Inflammatory macrophage treated with lipopolysaccharide for 1 hour (primary cell): Measurements from ENCODE around the gene TUBA1C.
"Not testable (repeated sequence)": the region's sequence is repeated elsewhere in the genome, so short reads cannot be mapped to it uniquely, and the experiment has no call there.

Experiments used
- DNase-seq, 2 donors: peaks; one replicate each; pipeline ENCODE4 v3.0.0-alpha.2; 2020 to 2022

Gene TUBA1C

DNA sequence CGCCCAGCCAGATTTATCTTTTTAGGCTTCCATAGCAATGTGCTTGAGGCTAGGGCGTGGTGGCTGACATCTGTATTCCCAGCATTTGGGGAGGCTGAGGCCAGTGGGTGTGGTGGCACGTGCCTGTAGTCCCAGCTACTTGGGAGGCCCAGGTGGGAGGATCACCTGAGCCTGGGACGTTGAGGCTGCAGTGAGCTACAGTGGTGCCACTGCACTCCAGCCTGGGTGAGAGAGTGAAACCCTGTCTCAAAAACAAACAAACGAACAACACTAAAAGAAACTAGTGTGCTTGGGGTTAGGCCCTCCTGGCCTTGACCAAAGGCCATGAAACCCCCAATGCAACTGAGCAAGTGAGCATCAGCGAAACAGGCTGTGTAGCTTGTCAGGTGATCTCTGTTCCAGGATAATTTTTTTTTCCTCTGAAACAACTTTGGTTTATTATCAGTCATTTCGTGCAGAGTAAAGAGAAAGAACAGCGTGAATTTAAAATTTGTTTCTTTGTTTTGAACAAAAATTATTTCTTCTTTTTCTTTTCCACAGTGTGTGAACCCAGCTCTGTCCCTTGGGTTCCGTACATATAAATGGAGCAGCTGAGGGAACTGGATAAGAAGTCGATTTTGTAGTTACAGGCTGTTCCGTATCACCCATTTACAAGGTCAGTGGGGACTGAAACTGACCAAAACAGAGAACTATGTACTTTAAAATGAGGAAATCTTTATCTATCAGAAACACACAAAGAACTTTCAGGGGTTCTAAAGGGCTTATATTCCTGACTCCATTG lies 8.8 kb upstream of the TUBA1C start:
- no peak for DNase-seq

GRCh38 chr12:49257508-49258184 lies 7.2 kb upstream of the TUBA1C start:
- not testable (repeated sequence) for DNase-seq

DNA sequence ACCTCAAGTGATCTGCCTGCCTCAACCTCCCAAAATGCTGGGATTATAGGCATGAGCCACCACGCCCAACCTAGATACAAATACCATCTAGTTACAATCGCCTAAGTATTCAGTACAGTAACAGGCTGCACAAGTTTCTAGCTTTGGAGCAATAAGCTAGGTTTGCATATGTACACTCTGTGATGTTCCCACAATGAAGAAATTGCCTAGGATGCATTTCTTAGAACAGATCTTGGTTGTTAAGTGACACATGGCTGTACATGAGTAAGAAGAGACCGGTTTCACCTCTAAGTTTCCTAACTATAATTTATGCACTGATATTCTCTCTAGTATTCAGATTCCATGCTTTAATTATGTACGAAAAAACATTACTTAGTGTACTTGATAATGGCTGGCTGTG lies 5.4 kb upstream of the TUBA1C start:
- no peak for DNase-seq

DNA sequence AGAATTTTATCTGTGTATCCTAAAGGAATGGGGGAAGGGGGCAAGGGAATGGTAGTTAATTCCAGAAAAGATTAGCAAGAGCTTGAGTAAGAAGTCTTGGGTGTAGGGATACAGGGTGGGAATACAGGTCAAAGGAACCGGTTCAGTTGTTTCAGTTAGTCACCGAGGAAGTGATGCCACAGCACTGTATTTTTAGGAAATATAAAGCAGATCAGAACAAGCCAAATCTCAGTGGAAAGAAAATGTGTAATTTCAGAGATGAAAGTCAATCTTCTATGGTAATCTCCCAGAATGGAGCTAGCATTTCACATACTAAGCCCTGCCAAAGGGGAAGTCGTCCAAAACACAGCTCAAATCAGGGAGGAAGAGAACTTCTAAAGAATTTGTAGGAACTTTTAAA lies 4.7 kb upstream of the TUBA1C start:
- peak; percentile 29 to 45 for DNase-seq

DNA sequence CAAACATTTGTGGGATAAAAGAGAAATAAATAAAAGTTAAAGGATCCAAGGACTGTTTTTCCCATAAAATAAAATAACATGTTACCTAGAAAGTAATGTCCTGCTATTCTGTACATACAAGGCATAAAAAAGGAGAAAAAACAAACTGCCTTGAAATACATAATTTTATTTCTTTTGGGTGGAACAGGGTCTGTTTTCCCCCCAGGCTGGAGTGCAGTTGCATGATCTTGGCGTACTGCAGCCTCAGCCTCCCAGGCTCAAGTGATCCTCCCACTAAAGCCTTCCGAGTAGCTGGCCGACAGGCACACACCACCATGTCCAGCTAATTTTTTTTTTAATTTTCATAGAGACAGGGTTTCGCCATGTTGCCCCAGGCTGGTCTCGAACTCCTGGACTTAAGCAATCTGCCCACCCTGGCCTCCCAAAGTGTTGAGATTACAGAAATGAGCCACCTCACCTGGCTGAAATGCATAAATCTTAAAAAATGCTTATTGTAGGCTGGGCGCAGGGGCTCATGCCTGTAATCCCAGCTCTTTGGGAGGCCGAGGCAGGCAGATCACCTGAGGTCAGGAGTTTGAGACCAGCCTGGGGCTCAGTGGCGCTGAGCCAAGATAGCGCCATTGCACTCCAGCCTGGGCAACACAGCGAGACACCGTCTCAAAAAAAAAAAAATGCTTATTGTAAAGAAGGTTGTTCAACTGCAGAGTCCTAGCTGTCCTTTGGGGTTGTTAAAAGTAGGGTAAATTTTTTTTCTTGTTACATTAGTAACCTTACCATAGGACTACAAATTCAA lies 4.1 kb upstream of the TUBA1C start:
- DNase-seq, result no peak

GRCh38 chr12:49261721-49262120 lies 3.2 kb upstream of the TUBA1C start:
- DNase-seq, result no peak

- no peak for DNase-seq
Measured at GRCh38 chr12:49263400-49263763, 1.5 kb upstream of the TUBA1C start.

- peak; percentile 32 to 41 for DNase-seq
Measured at GRCh38 chr12:49264466-49264872, 413 bp upstream of the TUBA1C start.

DNA sequence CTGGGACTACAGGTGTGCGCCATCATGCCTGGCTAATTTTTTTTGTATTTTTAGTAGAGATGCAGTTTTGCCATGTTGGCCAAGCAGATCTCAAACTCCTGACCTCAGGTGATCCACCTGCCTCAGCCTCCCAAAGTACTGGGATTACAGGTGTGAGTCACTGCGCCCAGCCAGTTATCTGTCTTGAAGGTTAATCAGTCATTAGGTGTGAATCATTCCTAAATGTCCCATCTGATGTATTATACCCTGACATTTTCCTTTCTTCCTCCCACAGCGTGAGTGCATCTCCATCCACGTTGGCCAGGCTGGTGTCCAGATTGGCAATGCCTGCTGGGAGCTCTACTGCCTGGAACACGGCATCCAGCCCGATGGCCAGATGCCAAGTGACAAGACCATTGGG lies 4.3 kb downstream of the TUBA1C start:
- DNase-seq, result not testable (repeated sequence)

DNA sequence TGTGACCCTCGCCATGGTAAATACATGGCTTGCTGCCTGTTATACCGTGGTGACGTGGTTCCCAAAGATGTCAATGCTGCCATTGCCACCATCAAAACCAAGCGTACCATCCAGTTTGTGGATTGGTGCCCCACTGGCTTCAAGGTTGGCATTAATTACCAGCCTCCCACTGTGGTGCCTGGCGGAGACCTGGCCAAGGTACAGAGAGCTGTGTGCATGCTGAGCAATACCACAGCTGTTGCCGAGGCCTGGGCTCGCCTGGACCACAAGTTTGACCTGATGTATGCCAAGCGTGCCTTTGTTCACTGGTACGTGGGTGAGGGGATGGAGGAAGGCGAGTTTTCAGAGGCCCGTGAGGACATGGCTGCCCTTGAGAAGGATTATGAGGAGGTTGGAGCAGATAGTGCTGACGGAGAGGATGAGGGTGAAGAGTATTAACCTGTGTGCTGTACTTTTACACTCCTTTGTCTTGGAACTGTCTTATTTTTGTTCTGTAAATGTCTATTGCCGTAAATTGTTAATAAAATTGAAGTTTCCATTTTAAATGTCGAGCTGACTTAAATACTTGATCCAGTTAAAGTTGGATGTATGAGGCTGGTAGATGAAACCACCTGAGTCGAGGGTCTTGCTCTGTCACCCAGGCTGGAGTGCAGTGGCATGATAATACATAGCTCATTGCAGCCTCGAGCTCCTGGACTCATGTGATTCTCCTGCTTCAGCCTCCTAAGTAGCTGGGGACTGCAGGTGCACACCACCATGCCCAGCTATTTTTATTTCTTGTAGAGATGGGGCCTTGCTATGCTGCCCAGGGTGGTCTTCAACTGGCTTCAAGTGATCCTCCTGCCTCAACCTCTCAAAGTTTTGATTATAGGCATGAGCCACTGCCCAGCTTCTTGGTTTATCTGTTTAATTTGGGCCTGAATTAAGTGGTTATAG lies 8.2 kb downstream of the TUBA1C start:
- no peak for DNase-seq

DNA sequence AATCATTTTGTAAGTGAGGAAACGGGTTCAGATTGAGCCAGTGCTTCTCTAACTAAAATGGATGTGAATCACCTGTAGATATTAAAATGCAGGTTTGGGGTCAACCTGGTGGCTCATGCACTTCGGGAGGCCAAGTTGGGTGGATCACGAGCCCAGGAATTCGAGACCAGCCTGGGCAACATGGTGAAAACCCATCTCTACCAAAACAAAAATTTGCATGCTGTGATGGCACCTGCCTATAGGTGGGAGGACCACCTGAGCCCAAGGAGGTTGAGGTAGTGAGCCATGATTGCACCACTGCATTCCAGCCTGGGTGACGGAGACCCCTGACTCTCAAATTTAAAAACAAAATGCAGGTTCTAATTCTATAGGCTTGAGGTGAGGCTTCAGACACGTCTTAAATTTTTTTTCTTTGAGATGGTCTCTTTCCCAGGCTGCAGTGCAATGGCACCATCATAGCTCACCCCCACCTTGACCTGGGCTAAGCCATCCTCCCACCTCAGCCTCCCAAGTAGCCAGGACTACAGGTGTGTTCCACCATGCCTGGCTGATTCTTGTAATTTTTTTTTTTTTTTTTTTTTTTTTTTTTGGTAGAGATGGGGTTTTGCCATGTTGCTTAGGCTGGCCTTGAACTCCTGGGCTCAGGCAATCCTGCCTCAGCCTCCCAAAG lies 9.0 kb downstream of the TUBA1C start:
- no peak for DNase-seq

DNA sequence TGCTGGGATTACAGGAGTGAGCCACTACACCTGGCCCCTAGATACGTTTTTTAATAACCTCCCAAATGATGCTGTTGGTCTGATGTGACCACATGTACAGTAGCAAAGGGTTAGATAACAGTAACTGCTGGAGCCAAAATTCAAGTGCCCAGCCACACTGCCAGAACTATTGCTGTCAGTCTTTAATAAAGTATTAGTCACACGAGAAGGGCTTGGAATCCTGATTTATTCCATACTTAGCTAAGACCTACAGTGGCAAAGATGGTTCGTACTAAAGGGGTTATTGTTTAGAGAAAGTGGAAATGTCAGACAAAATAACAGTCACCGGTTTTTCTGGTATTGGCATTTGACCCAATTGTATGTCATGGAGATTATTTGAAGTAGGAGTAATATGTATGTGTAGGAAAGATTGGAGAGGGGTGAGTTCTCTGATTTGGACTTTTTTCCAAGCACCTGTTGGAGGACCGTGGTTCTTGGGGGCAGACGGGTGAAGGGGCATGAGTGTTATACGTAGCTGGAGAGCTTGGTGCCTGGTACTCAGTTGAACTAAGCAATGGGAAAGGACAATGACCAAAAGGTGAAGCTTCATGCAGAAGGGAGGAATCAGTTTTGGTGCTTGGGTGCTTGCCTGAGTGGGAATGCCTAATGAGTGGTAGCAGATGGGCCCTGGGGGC lies 9.7 kb downstream of the TUBA1C start:
- no peak for DNase-seq

GRCh38 chr12:49276304-49277290 lies 11.7 kb downstream of the TUBA1C start:
- DNase-seq, result no peak

GRCh38 chr12:49277466-49277865 lies 12.6 kb downstream of the TUBA1C start:
- DNase-seq, result no peak

- peak; percentile 93 to 96 for DNase-seq
Measured at GRCh38 chr12:49279706-49280159, 14.9 kb downstream of the TUBA1C start.

- DNase-seq, result not testable (repeated sequence)
Measured at GRCh38 chr12:49280545-49280944, 15.7 kb downstream of the TUBA1C start.

GRCh38 chr12:49282302-49282701 lies 17.4 kb downstream of the TUBA1C start:
- no peak for DNase-seq

GRCh38 chr12:49282740-49283375 lies 18.0 kb downstream of the TUBA1C start:
- DNase-seq, result not testable (repeated sequence)
